Measurements from ENCODE around the gene FAM168A. TPM values are rescaled to one million over a fixed set of nuclear protein-coding genes. Genes with fewer than 3 reads are reported as not detected.

The FAM168A gene
- total RNA-seq, 2 experiments from 2014 or later, result 10.1 to 23.7 TPM

DNA sequence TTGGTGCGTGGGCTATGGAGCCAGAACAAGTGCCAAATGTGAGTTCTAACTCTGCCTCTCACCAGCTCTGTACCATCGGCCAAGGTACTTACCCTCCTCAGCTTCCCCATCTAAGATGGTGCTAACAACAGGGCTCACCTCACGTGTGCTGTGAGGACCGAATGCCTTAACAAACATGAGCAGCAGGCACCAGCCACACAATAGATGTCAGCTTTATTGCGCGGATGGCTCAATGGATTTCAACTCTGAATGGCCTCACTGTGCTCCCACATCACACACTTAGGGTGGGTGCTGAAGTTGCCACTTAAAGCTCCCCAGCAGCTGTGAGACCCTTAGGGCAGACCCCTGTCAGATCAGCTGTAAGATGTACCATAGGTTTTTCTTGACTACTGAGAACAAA lies 197.6 kb downstream of the FAM168A start:
- Histone ChIP-seq H3K79me2 (ENCODE audit: insufficient read depth, low read depth, low read length) (no peaks in the 10 kb centered on the region), H3K36me3 (ENCODE audit: insufficient read depth, low read length) (peaks cover 21% of the 10 kb centered on the region; the same call in 1 of the 2 replicates), H3K4me2 (ENCODE audit: low read length) (no peak overlapping the region), H2AFZ (ENCODE audit: low read length) (no peak overlapping the region), H3K27ac (ENCODE audit: low read depth, low read length, poor library complexity, severe bottlenecking) (no peak overlapping the region), H4K20me1 (ENCODE audit: insufficient read depth, low read length) (no peaks in the 10 kb centered on the region), H3K4me3 (ENCODE audit: low read depth, low read length, poor library complexity, severe bottlenecking) (no peak overlapping the region), H3K4me1 (ENCODE audit: insufficient read depth, low read length, poor library complexity, severe bottlenecking) (no peaks in the 10 kb centered on the region), H3K9me2 (ENCODE audit: insufficient read depth, low read length) (no peaks in the 10 kb centered on the region), H3K9me3 (ENCODE audit: low read length) (no peaks in the 10 kb centered on the region)
- intact Hi-C loops (cut with micrococcal nuclease; ENCODE audit: unreplicated experiment), result no loop called here
- ChIA-PET CTCF (ENCODE audit: unreplicated experiment) (interaction anchor here (0.5 kb wide), 1 partner anchor 63 kb away, joined by 3 read pairs; no protein-coding TSS in a partner anchor), POLR2A (interaction anchor here (0.6 kb wide), 1 partner anchor 360 kb away, joined by 3 read pairs; no protein-coding TSS in a partner anchor)
- TF ChIP-seq, protein P1, sequence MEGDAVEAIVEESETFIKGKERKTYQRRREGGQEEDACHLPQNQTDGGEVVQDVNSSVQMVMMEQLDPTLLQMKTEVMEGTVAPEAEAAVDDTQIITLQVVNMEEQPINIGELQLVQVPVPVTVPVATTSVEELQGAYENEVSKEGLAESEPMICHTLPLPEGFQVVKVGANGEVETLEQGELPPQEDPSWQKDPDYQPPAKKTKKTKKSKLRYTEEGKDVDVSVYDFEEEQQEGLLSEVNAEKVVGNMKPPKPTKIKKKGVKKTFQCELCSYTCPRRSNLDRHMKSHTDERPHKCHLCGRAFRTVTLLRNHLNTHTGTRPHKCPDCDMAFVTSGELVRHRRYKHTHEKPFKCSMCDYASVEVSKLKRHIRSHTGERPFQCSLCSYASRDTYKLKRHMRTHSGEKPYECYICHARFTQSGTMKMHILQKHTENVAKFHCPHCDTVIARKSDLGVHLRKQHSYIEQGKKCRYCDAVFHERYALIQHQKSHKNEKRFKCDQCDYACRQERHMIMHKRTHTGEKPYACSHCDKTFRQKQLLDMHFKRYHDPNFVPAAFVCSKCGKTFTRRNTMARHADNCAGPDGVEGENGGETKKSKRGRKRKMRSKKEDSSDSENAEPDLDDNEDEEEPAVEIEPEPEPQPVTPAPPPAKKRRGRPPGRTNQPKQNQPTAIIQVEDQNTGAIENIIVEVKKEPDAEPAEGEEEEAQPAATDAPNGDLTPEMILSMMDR (conservative IDR thresholded peaks at IDR 0.05; ENCODE audit: low read length), result no peak
- TF ChIP-seq EZH2phosphoT487 (IDR thresholded peaks at IDR 0.05; ENCODE audit: borderline replicate concordance, low read depth, low read length), result no peak
- BruUV-seq (replicated peaks), result no TSS peak
- no peak for DNase-seq (ENCODE audit: low spot score)

DNA sequence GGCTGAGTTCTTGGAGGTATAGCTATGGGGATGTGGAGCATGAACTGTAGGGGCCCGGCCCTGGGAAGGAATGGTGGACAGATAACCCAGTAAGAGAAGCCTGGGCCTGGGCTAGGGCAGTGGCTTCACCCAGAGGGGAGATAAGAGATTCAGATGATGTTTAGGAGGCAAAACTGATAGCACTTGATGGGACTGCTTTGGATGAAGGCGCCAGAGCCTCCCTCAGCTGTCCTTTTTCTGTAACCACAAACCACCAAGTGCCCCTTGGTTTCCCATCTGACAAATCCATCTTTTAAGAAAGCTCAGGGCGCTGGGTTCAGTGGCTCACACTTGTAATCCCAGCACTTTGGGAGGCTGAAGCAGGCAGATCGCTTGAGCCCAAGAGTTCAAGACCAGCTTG lies 198.3 kb downstream of the FAM168A start:
- BruUV-seq (replicated peaks), result no TSS peak
- ChIA-PET CTCF (ENCODE audit: unreplicated experiment) (interaction anchor here (0.5 to 0.6 kb wide), 2 partner anchors 41 to 62 kb away, joined by 3 read pairs; no protein-coding TSS in a partner anchor), POLR2A (interaction anchor here (0.6 kb wide), 1 partner anchor 361 kb away, joined by 3 read pairs; no protein-coding TSS in a partner anchor)
- H3K9me2 ChIP-seq (ENCODE audit: insufficient read depth, low read length), result no peaks in the 10 kb centered on the region
- H4K20me1 ChIP-seq (ENCODE audit: insufficient read depth, low read length), result no peaks in the 10 kb centered on the region
- no peak overlapping the region for H3K4me3 ChIP-seq (ENCODE audit: low read depth, low read length, poor library complexity, severe bottlenecking)
- H3K9me3 ChIP-seq (ENCODE audit: low read length), result no peaks in the 10 kb centered on the region
- TF ChIP-seq, protein P1 (conservative IDR thresholded peaks at IDR 0.05; ENCODE audit: low read length), result no peak
- no peak for TF ChIP-seq EZH2phosphoT487 (IDR thresholded peaks at IDR 0.05; ENCODE audit: borderline replicate concordance, low read depth, low read length)
- no peaks in the 10 kb centered on the region for H3K79me2 ChIP-seq (ENCODE audit: insufficient read depth, low read depth, low read length)
- peaks cover 28% of the 10 kb centered on the region; the same call in 1 of the 2 replicates for H3K36me3 ChIP-seq (ENCODE audit: insufficient read depth, low read length)
- H3K27ac ChIP-seq (ENCODE audit: low read depth, low read length, poor library complexity, severe bottlenecking), result no peak overlapping the region
- no peak overlapping the region for H2AFZ ChIP-seq (ENCODE audit: low read length)
- H3K4me1 ChIP-seq (ENCODE audit: insufficient read depth, low read length, poor library complexity, severe bottlenecking), result no peaks in the 10 kb centered on the region
- no peak for DNase-seq (ENCODE audit: low spot score)
- H3K4me2 ChIP-seq (ENCODE audit: low read length), result no peak overlapping the region
- intact Hi-C loops (cut with micrococcal nuclease; ENCODE audit: unreplicated experiment), result no loop called here

DNA sequence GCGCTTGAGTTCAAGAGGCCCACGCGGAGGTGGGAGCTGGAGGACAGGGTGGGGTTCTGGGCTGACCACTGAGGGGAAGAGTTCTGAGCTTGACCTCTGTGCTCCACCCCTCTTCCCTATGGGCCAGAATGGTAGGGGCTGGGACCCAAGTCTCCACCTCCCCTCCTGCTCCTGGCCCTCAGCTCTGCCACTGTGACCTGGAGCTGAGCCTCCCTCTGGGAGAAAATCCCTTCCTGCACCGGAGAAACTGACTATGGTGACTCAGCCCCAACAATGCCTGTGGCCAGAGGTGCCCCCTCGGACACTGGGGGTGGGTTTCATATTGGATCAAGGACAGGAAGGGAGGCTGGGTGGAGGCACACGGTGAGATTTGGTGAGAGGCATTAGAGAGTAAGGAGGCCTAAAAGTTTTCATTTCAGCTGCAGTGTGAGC lies 198.7 kb downstream of the FAM168A start:
- H3K4me2 ChIP-seq (ENCODE audit: low read length), result no peak overlapping the region
- ChIA-PET CTCF (ENCODE audit: unreplicated experiment) (interaction anchor here (0.6 kb wide), 1 partner anchor 41 kb away, joined by 3 read pairs; no protein-coding TSS in a partner anchor), POLR2A (no interaction called here)
- TF ChIP-seq, protein P1 (conservative IDR thresholded peaks at IDR 0.05; ENCODE audit: low read length), result no peak
- no peak for TF ChIP-seq EZH2phosphoT487 (IDR thresholded peaks at IDR 0.05; ENCODE audit: borderline replicate concordance, low read depth, low read length)
- H4K20me1 ChIP-seq (ENCODE audit: insufficient read depth, low read length), result no peaks in the 10 kb centered on the region
- H3K27ac ChIP-seq (ENCODE audit: low read depth, low read length, poor library complexity, severe bottlenecking), result no peak overlapping the region
- no peak overlapping the region for H3K4me3 ChIP-seq (ENCODE audit: low read depth, low read length, poor library complexity, severe bottlenecking)
- no peaks in the 10 kb centered on the region for H3K9me2 ChIP-seq (ENCODE audit: insufficient read depth, low read length)
- no peaks in the 10 kb centered on the region for H3K4me1 ChIP-seq (ENCODE audit: insufficient read depth, low read length, poor library complexity, severe bottlenecking)
- peaks cover 32% of the 10 kb centered on the region; the same call in 1 of the 2 replicates for H3K36me3 ChIP-seq (ENCODE audit: insufficient read depth, low read length)
- intact Hi-C loops (cut with micrococcal nuclease; ENCODE audit: unreplicated experiment), result no loop called here
- no peaks in the 10 kb centered on the region for H3K9me3 ChIP-seq (ENCODE audit: low read length)
- H2AFZ ChIP-seq (ENCODE audit: low read length), result no peak overlapping the region
- BruUV-seq (replicated peaks), result no TSS peak
- no peak for DNase-seq (ENCODE audit: low spot score)
- H3K79me2 ChIP-seq (ENCODE audit: insufficient read depth, low read depth, low read length), result no peaks in the 10 kb centered on the region
